Measurements from ENCODE around the gene CLDN5.

Gene CLDN5

DNA sequence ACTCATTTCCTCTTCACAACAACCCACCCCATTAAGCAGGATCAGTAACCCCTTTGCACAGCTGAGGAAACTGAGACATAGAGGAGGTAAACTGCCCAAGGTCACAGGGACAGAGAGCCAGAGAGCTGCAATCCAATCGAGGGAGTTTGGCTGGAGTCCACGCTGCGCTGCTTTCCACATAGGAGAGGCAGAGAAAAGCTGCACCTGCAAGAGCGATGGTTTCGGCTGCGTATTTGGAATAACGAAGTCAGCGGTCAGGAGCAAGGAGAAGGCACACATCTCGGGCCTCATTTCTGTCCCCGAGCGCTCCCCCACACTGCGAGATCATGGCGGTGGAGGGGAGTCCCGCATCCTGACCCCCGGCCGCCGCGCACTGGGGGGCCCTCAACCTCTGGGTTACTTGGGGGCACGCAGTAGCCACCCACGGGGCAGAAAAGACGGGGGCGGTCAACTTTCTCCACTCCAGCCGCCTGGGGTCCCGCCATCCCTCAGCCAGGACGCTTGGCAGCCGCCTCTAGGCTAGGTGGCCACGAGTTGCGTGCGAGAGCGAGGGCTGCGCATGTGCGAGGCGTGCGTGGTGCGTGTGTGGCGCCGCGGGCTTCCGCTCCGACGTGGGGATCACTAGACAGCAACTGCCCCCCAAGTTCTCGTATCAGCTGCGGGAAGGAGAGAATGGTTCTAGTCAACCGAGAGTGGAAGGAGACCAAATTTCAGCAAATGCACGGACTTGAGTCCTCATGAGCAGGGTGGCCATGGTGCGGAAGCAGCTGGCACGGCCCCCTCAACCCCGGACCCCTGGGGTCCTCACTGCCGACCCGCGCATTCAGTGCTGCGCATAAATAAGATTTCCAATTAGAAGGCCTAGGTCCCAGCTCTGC is 42.3 kb upstream of the CLDN5 start:
- H3K9me3 ChIP-seq (replicated peaks in 1 of 11): no peaks in the 10 kb centered on the region
- H3K27ac ChIP-seq: no peak overlapping the region
- H3K4me1 ChIP-seq: peaks cover 0 to 8% (median 5%) of the 10 kb centered on the region in 10 experiments; a peak in 7 of 20 replicates
- H4K20me1 ChIP-seq: no peaks in the 10 kb centered on the region
- no peaks in the 10 kb centered on the region for H3K36me3 ChIP-seq
- no peak overlapping the region for H3K9ac ChIP-seq
- TF ChIP-seq Cebpa-rat (IDR thresholded peaks at IDR 0.05): no peak
- no peaks in the 10 kb centered on the region for H3K27me3 ChIP-seq
- H3K4me2 ChIP-seq: no peak overlapping the region
- no peak overlapping the region for H3K4me3 ChIP-seq

DNA sequence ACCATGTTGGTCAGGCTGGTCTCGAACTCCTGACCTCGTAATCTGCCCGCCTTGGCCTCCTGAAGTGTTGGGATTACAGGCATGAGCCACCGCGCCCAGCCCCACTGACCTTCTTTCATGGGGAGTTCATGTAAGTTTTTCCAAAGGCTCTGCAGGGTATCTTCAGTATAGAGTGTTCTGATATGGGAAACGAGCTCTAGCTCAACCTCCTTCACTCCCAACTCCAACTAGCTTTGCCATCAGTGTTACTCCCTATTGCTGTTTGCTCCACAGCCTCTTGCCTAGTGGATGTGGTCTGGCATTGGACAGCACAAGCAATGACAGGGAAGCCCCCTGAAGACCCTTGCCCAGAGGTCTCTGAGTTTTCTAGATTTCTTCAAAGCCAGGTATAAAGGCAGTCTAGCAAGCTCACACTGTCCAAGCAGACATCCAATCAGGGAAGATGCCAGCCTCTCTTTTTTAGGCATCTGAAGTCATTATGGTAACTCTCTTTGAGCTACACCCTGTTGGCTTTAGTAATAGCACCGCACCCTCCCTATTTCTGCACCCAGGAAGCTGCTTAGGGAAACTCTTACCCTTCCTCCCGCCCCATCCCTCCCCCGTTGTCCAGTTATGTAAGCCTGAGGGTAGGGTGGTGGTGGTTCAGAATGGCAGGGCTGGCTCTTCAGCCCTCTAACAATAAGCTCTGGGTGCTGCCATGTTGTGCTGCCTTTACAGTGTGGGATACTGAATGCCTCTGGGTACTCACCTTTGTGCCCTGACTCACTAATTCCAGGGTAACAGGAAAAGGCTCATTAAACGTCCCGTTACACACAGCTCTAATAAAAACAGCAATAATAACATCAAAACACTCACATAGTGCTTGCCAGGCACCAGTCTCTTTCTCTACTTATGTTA is 41.4 kb upstream of the CLDN5 start:
- Histone ChIP-seq H3K9ac (no peak overlapping the region), H3K4me2 (no peak overlapping the region), H3K4me1 (peaks cover 0 to 8% (median 5%) of the 10 kb centered on the region in 10 experiments; a peak in 7 of 20 replicates), H3K27ac (no peak overlapping the region), H3K36me3 (no peaks in the 10 kb centered on the region), H3K9me3 (replicated peaks in 1 of 11) (no peaks in the 10 kb centered on the region), H4K20me1 (no peaks in the 10 kb centered on the region), H3K4me3 (no peak overlapping the region), H3K27me3 (no peaks in the 10 kb centered on the region)
- TF ChIP-seq Cebpa-rat (IDR thresholded peaks at IDR 0.05): no peak

DNA sequence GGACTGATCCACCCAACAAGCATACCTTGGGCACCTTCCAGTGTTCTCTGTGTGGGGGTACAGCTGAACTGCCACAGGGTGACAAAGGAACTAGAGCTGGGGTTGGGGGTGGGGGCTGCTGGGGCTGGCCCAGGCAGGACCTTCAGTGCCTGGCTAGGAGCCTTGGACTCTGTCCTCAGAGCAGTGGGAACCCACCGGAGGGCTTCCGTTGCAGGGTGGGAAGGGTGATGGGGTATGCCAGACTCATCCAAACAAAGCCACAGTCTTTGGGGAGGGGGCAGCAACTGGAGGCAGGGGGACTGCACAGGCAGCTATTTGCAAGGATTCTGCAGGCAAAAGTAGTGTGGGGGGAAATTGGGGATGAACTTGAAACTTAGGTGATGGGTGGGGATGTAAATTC is 35.7 kb upstream of the CLDN5 start:
- no peak overlapping the region for H3K4me2 ChIP-seq
- no peak overlapping the region for H3K27ac ChIP-seq
- no peak overlapping the region for H3K9ac ChIP-seq

DNA sequence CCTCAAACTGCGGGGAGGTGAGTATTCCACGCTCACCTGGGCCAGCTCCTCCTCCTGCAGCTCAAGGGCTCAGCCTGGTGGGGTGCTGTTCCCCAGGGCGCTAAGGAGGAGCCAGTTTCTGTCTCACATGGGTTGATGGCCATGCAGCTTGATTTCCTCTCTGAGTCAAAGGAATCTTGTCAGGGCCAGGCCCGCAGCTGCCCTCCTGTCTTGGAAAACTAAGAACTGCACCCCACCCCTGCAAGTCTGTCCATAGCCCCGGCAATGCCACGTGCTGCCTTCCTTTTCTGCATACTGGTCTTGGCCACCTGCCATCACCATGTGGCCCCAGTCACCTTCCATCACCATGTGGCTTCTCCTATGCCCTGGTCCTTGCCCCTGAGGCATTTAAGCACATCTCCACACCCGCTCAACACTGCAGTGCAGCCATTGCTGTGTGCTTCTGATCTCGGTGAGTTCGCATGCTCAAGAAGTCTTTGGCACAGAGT is 35.2 kb upstream of the CLDN5 start:
- Histone ChIP-seq H3K9ac (no peak overlapping the region), H3K4me2 (no peak overlapping the region), H3K4me3 (no peak overlapping the region), H3K9me3 (replicated peaks in 1 of 11) (no peaks in the 10 kb centered on the region; a peak in 2 of 22 replicates), H4K20me1 (no peaks in the 10 kb centered on the region), H3K27me3 (no peaks in the 10 kb centered on the region), H3K27ac (no peak overlapping the region), H3K36me3 (no peaks in the 10 kb centered on the region), H3K4me1 (no peaks in the 10 kb centered on the region)
- no peak for TF ChIP-seq Cebpa-rat (IDR thresholded peaks at IDR 0.05)

More for the DNA sequence above, 35.7 kb upstream of the CLDN5 start:
- no peaks in the 10 kb centered on the region for H3K27me3 ChIP-seq
- no peak for TF ChIP-seq Cebpa-rat (IDR thresholded peaks at IDR 0.05)
- H3K4me1 ChIP-seq: no peaks in the 10 kb centered on the region
- H4K20me1 ChIP-seq: no peaks in the 10 kb centered on the region
- no peaks in the 10 kb centered on the region for H3K9me3 ChIP-seq (replicated peaks in 1 of 11)
- H3K36me3 ChIP-seq: no peaks in the 10 kb centered on the region
- H3K4me3 ChIP-seq: no peak overlapping the region

DNA sequence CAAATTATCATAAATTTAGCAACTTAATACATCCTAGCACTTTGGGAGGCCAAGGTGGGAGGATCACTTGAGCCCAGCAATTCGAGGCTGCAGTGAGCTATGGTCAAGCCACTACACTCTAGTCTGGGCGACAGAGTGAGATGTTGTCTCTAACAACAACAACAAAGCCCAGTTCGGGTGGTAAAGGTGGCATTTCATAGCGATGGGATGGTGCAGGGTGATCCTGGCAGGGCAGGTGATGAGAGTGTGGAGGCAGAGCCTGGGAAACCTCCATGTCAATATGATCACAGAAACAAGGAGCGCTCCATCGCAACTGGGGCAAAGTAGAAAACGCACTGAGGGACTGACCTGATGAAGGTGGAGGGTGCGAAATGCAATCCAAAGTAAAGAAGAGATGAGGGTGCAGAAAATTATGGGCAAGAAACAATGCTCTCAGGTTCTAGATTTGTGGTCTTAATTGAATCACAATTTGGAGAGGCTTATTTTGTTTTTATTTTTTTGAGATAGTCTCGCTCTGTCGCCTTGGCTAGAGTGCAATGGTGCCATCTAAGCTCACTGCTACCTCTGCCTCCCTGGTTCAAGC is 32.8 kb upstream of the CLDN5 start:
- no peaks in the 10 kb centered on the region for H4K20me1 ChIP-seq
- H3K27ac ChIP-seq: no peak overlapping the region
- H3K4me1 ChIP-seq: no peaks in the 10 kb centered on the region
- H3K4me2 ChIP-seq: no peak overlapping the region
- H3K36me3 ChIP-seq: no peaks in the 10 kb centered on the region
- peaks cover 15 to 21% (median 18%) of the 10 kb centered on the region in 11 experiments for H3K9me3 ChIP-seq (replicated peaks in 1 of 11)
- no peak overlapping the region for H3K9ac ChIP-seq
- TF ChIP-seq Cebpa-rat (IDR thresholded peaks at IDR 0.05): no peak
- H3K4me3 ChIP-seq: no peak overlapping the region
- no peaks in the 10 kb centered on the region for H3K27me3 ChIP-seq

DNA sequence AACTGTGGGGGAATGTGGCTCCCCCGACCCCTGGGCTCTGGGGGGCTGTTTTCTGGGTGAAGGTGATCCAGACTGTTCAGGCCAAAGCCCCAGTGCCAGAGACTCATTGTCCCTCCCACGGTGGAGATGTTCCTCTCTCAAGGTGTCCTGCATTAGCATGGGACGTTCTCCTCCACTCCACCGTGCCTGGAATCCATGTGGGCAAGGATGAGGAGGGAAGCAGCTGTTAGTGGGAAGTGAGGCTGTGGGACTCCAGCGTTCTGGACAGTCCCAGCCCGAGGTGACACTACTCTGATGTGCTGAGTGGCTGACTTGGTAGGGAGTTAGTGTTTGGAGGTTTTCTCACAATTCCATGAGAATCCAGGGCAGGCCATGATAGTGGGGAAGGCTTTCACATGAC is 31.4 kb upstream of the CLDN5 start:
- H3K27me3 ChIP-seq: no peaks in the 10 kb centered on the region
- TF ChIP-seq Cebpa-rat (IDR thresholded peaks at IDR 0.05): no peak
- H3K9me3 ChIP-seq (replicated peaks in 1 of 11): peaks cover 15 to 21% (median 18%) of the 10 kb centered on the region in 11 experiments
- H3K36me3 ChIP-seq: no peaks in the 10 kb centered on the region
- no peak overlapping the region for H3K4me3 ChIP-seq
- H4K20me1 ChIP-seq: no peaks in the 10 kb centered on the region
- no peak overlapping the region for H3K4me2 ChIP-seq
- no peak overlapping the region for H3K9ac ChIP-seq
- H3K4me1 ChIP-seq: no peaks in the 10 kb centered on the region
- H3K27ac ChIP-seq: no peak overlapping the region

DNA sequence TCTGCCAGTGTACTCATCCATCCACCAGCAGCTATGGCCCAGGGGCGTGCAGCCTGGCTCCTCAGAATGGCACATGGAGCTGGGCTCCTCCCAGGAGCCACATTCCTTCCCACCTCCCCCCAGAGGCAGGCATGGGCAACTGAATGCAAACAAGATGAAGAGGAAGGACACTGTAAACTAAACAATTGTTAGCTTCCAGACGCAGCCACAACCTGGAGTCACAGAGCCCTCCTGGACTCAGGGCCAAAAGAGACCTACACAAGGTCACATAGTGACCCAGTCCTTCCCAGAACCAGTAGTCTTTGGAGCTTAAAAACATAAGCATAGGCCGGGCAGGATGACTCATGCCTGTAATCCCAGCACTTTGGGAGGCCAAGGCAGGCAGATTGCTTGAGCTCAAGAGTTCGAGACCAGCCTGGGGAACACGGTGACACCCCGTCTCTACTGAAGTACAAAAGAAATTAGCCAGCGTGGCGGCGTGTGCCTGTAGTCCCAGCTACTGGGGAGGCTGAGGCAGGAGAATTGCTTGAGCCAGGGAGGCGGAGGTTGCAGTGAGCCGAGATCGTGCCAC is 30.7 kb upstream of the CLDN5 start:
- Histone ChIP-seq H3K4me2 (no peak overlapping the region), H3K4me3 (no peak overlapping the region), H3K27me3 (no peaks in the 10 kb centered on the region), H3K27ac (no peak overlapping the region), H3K9ac (no peak overlapping the region), H3K36me3 (no peaks in the 10 kb centered on the region), H4K20me1 (no peaks in the 10 kb centered on the region), H3K9me3 (replicated peaks in 1 of 11) (peaks cover 15 to 21% (median 18%) of the 10 kb centered on the region in 11 experiments), H3K4me1 (no peaks in the 10 kb centered on the region)
- TF ChIP-seq Cebpa-rat (IDR thresholded peaks at IDR 0.05): no peak

DNA sequence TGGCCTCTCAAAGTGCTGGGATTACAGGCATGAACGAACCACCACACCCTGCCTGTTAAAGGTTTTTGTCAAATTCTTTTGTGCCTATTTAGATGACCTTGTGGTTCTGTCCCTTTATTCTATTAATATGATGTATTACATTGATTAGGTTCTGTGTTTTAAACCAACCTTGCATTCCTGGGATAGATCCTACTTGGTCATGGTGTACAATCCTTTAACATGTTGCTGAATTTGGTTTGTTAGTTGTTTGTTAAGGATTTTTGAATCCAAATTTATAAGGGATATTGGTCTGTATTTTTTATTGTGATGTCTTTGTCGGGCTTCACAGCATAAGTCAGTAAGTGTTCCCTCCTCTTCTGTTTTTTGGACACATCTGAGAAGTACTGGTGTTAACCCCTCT is 29.0 kb upstream of the CLDN5 start:
- Histone ChIP-seq H3K27me3 (no peaks in the 10 kb centered on the region), H3K9ac (no peak overlapping the region), H3K36me3 (no peaks in the 10 kb centered on the region), H3K27ac (no peak overlapping the region), H3K4me3 (no peak overlapping the region), H3K4me2 (no peak overlapping the region), H4K20me1 (no peaks in the 10 kb centered on the region), H3K4me1 (no peaks in the 10 kb centered on the region), H3K9me3 (replicated peaks in 1 of 11) (peaks cover 15 to 21% (median 18%) of the 10 kb centered on the region in 11 experiments)
- no peak for TF ChIP-seq Cebpa-rat (IDR thresholded peaks at IDR 0.05)

DNA sequence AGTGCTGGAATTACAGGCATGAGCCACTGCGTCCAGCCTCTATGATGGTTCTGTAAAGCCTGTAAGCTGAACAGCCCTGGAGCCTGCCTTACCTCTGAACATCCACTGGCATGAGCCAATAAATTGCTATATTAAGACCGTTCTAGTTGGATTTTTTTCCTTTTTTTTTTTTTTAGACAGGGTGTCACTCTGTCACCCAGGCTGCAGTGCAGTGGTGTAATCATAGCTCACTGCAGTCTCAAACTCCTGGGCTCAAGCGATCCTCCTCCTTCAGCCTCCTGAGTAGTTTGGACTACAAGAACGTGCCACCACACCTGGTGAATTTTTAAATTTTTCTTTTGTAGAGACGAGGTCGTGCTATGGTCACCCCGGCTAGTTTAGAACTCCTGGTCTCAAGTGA is 26.2 kb upstream of the CLDN5 start:
- Histone ChIP-seq H3K9me3 (replicated peaks in 1 of 11) (peaks cover 15 to 21% (median 18%) of the 10 kb centered on the region in 11 experiments), H3K27me3 (no peaks in the 10 kb centered on the region), H3K36me3 (no peaks in the 10 kb centered on the region), H3K4me2 (no peak overlapping the region), H3K4me3 (no peak overlapping the region), H4K20me1 (no peaks in the 10 kb centered on the region), H3K4me1 (peaks cover 0 to 5% (median 0%) of the 10 kb centered on the region in 10 experiments; a peak in 2 of 20 replicates), H3K9ac (no peak overlapping the region), H3K27ac (no peak overlapping the region)
- no peak for TF ChIP-seq Cebpa-rat (IDR thresholded peaks at IDR 0.05)
